Subcutaneous abdominal adipose tissue (tissue), 5 donors: ENCODE data around the gene ANKRD62.
"Not testable (repeated sequence)": the region's sequence is repeated elsewhere in the genome, so short reads cannot be mapped to it uniquely, and the experiment has no call there.

Experiments used
- H3K27ac ChIP-seq: one replicate; pipeline ENCODE4 v1.7.0; 2013; ENCODE audit warnings: low read depth, mild to moderate bottlenecking, inconsistent platforms, low read length, moderate library complexity
- H3K27me3 ChIP-seq, 5 donors: one replicate each; pipeline ENCODE4 v1.7.0; 2013; ENCODE audit warnings: low read length in 5 of 5, inconsistent platforms in 1 of 5; ENCODE audit not compliant: control insufficient read depth in 5 of 5, insufficient read depth in 4 of 5
- H3K36me3 ChIP-seq, 5 donors: one replicate each; pipeline ENCODE4 v1.7.0; 2013; ENCODE audit warnings: low read length in 5 of 5; ENCODE audit not compliant: control insufficient read depth in 5 of 5, insufficient read depth in 5 of 5
- H3K4me1 ChIP-seq, 5 donors: one replicate each; pipeline ENCODE4 v1.7.0; 2013; ENCODE audit warnings: low read length in 5 of 5, mild to moderate bottlenecking in 3 of 5, moderate library complexity in 1 of 5; ENCODE audit not compliant: control insufficient read depth in 5 of 5, insufficient read depth in 5 of 5
- H3K4me3 ChIP-seq, 5 donors: one replicate each; pipeline ENCODE4 v1.7.0; 2013; ENCODE audit warnings: low read length in 5 of 5, low read depth in 1 of 5
- H3K9ac ChIP-seq, 5 donors: one replicate each; pipeline ENCODE4 v1.7.0; 2013; ENCODE audit warnings: low read length in 5 of 5, mild to moderate bottlenecking in 4 of 5, moderate library complexity in 3 of 5
- H3K9me3 ChIP-seq, 5 donors: one replicate each; pipeline ENCODE4 v1.7.0; 2013; ENCODE audit warnings: low read length in 5 of 5; ENCODE audit not compliant: control insufficient read depth in 5 of 5
- donor health status: healthy.
- donor health status: healthy.
- donor health status: healthy.
- donor health status: healthy.
- donor health status: healthy.

Gene ANKRD62

GRCh38 chr18:12066910-12067511 is 26.6 kb upstream of the ANKRD62 start:
- no peak overlapping the region for H3K27ac ChIP-seq
- no peak overlapping the region for H3K4me3 ChIP-seq
- H3K9ac ChIP-seq: no peak overlapping the region
- no peaks in the 10 kb centered on the region for H3K27me3 ChIP-seq
- no peaks in the 10 kb centered on the region for H3K36me3 ChIP-seq
- H3K4me1 ChIP-seq: no peaks in the 10 kb centered on the region
- peaks cover 0 to 5% (median 0%) of the 10 kb centered on the region in 5 donors for H3K9me3 ChIP-seq

GRCh38 chr18:12067671-12068070 is 26.0 kb upstream of the ANKRD62 start:
- H3K9me3 ChIP-seq: peaks cover 0 to 5% (median 0%) of the 10 kb centered on the region in 5 donors
- no peaks in the 10 kb centered on the region for H3K36me3 ChIP-seq
- H3K27me3 ChIP-seq: no peaks in the 10 kb centered on the region
- no peaks in the 10 kb centered on the region for H3K4me1 ChIP-seq
- H3K9ac ChIP-seq: no peak overlapping the region
- no peak overlapping the region for H3K4me3 ChIP-seq
- H3K27ac ChIP-seq: no peak overlapping the region

GRCh38 chr18:12068316-12068949 is 25.2 kb upstream of the ANKRD62 start:
- H3K27me3 ChIP-seq, H3K9ac ChIP-seq, H3K36me3 ChIP-seq, H3K9me3 ChIP-seq, H3K4me1 ChIP-seq, H3K27ac ChIP-seq: not testable (repeated sequence)
- H3K4me3 ChIP-seq: peak overlapping the region in 1 of 5 donors; percentile 27

GRCh38 chr18:12068950-12069320 is 24.7 kb upstream of the ANKRD62 start:
- peaks cover 0 to 5% (median 0%) of the 10 kb centered on the region in 5 donors for H3K9me3 ChIP-seq
- H3K27ac ChIP-seq: no peak overlapping the region
- no peaks in the 10 kb centered on the region for H3K4me1 ChIP-seq
- no peaks in the 10 kb centered on the region for H3K27me3 ChIP-seq
- no peaks in the 10 kb centered on the region for H3K36me3 ChIP-seq
- H3K4me3 ChIP-seq: peak overlapping the region in 1 of 5 donors; percentile 27
- H3K9ac ChIP-seq: no peak overlapping the region

GRCh38 chr18:12071066-12071465 is 22.6 kb upstream of the ANKRD62 start:
- H3K4me3 ChIP-seq, H3K9ac ChIP-seq, H3K9me3 ChIP-seq, H3K27me3 ChIP-seq, H3K4me1 ChIP-seq, H3K27ac ChIP-seq, H3K36me3 ChIP-seq: not testable (repeated sequence)

- H3K36me3 ChIP-seq: no peaks in the 10 kb centered on the region
- no peak overlapping the region for H3K9ac ChIP-seq
- no peak overlapping the region for H3K4me3 ChIP-seq
- no peak overlapping the region for H3K27ac ChIP-seq
- H3K4me1 ChIP-seq: peaks cover 0 to 2% (median 0%) of the 10 kb centered on the region in 5 donors
- no peaks in the 10 kb centered on the region for H3K9me3 ChIP-seq
- H3K27me3 ChIP-seq: no peaks in the 10 kb centered on the region
Measured at GRCh38 chr18:12072996-12073395, 20.6 kb upstream of the ANKRD62 start.

GRCh38 chr18:12074736-12075135 is 18.9 kb upstream of the ANKRD62 start:
- no peak overlapping the region for H3K27ac ChIP-seq
- H3K9me3 ChIP-seq: no peaks in the 10 kb centered on the region
- no peak overlapping the region for H3K4me3 ChIP-seq
- no peak overlapping the region for H3K9ac ChIP-seq
- H3K4me1 ChIP-seq: peaks cover 0 to 2% (median 0%) of the 10 kb centered on the region in 5 donors
- no peaks in the 10 kb centered on the region for H3K36me3 ChIP-seq
- H3K27me3 ChIP-seq: no peaks in the 10 kb centered on the region

- H3K36me3 ChIP-seq: no peaks in the 10 kb centered on the region
- H3K27me3 ChIP-seq: no peaks in the 10 kb centered on the region
- no peaks in the 10 kb centered on the region for H3K9me3 ChIP-seq
- H3K9ac ChIP-seq: peak overlapping the region in 3 of 5 donors; percentile 30 to 62 (median 40)
- H3K4me3 ChIP-seq: peak overlapping the region in 1 of 5 donors; percentile 29
- no peak overlapping the region for H3K27ac ChIP-seq
- peaks cover 0 to 5% (median 0%) of the 10 kb centered on the region in 5 donors for H3K4me1 ChIP-seq
Measured at GRCh38 chr18:12076424-12077140, 17.1 kb upstream of the ANKRD62 start.

- not testable (repeated sequence) for H3K36me3 ChIP-seq, H3K27me3 ChIP-seq, H3K4me1 ChIP-seq, H3K9me3 ChIP-seq, H3K9ac ChIP-seq, H3K27ac ChIP-seq, H3K4me3 ChIP-seq
Measured at GRCh38 chr18:12077994-12078393, 15.6 kb upstream of the ANKRD62 start.

GRCh38 chr18:12079491-12080237 is 14.0 kb upstream of the ANKRD62 start:
- Histone ChIP-seq H3K4me1 (peaks cover 0 to 5% (median 0%) of the 10 kb centered on the region in 5 donors), H3K27me3 (no peaks in the 10 kb centered on the region), H3K9me3 (no peaks in the 10 kb centered on the region), H3K9ac (no peak overlapping the region), H3K27ac (no peak overlapping the region), H3K36me3 (no peaks in the 10 kb centered on the region), H3K4me3 (no peak overlapping the region)
